BJ (cell line): ENCODE measurements around the gene CCL11. TPM values are rescaled to one million over a fixed set of nuclear protein-coding genes. Genes with fewer than 3 reads are reported as not detected.

Source experiments
- CTCF ChIA-PET: fragments of 350-600 bp; formaldehyde crosslinking; extraction: SDS; loops from one replicate; lab custom pipeline; 2021; ENCODE audit warnings: antibody characterized with exemption, inconsistent platforms; lab: Yijun Ruan, JAX
- POLR2A ChIA-PET: fragments of 300-600 bp; sonication (Branson Sonifier 250); formaldehyde crosslinking; extraction: SDS; loops from one replicate; lab custom pipeline; 2021; ENCODE audit warnings: antibody characterized with exemption; lab: Charles Lee
- DNase-seq: peaks from one replicate; pipeline ENCODE4 v3.0.0-alpha.2; 2011; ENCODE audit warnings: low read depth
- H3K27me3 ChIP-seq: 2 replicates; pipeline ENCODE4 v1.6.0; 2011; ENCODE audit warnings: low read length; ENCODE audit not compliant: control insufficient read depth, insufficient read depth
- H3K36me3 ChIP-seq: 2 replicates; pipeline ENCODE4 v1.5.1; 2011; ENCODE audit warnings: low read length; ENCODE audit not compliant: control insufficient read depth, insufficient read depth
- H3K4me3 ChIP-seq: 2 replicates; pipeline ENCODE4 v1.5.1; 2011; ENCODE audit warnings: low read depth, mild to moderate bottlenecking, control low read depth, low read length
- polyA plus RNA-seq: library from polyadenylated mRNA; depleted of rRNA; stranded (reverse); fragments of >200 nt; gene quantifications from 2 replicates; pipeline ENCODE4 v1.2.3, GENCODE V29; 2011
- TF ChIP-seq, protein P1 (sequence below): IDR thresholded peaks from 2 replicates; pipeline ENCODE4 v1.5.1; 2011; ENCODE audit warnings: low read depth, mild to moderate bottlenecking, control low read depth, inconsistent platforms, low read length, moderate library complexity; ENCODE audit not compliant: insufficient read depth

The CCL11 gene
- polyA plus RNA-seq, 1 experiment, result 0.55 TPM

DNA sequence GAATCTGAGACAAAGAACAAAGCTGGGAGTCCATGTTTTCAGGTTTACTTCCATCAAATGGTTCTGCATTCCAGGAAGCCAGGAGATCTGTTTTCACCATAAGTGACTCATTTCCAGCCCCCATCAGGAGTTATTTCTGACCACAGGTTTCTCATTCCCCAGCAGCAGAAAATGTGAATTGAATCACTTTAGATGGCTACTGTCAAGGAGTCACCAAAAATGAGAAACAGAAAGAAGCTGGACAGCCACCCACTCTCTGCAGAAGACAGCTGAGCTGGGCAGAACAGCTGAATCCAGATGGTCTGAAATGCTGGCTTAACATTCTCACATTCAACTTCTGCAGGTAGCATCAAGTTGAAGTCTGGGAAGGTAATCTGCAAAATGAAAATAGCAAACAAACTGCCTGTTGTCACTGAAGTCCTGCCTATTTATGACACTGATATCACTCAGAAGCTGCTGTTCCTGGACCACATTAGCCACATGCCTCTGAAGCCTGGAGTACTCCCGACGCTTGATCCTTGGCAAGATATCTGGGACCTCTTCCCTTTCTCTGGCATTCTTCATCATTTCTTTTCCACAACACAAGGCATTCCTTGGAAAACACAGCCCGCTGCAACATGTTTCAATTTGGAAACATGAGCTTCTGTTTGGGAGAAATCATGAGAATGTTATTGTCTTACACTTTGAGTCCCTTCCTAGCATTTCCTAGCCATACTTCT, 15.3 kb downstream of the CCL11 start:
- no peaks in the 10 kb centered on the region for H3K36me3 ChIP-seq
- TF ChIP-seq, protein P1, sequence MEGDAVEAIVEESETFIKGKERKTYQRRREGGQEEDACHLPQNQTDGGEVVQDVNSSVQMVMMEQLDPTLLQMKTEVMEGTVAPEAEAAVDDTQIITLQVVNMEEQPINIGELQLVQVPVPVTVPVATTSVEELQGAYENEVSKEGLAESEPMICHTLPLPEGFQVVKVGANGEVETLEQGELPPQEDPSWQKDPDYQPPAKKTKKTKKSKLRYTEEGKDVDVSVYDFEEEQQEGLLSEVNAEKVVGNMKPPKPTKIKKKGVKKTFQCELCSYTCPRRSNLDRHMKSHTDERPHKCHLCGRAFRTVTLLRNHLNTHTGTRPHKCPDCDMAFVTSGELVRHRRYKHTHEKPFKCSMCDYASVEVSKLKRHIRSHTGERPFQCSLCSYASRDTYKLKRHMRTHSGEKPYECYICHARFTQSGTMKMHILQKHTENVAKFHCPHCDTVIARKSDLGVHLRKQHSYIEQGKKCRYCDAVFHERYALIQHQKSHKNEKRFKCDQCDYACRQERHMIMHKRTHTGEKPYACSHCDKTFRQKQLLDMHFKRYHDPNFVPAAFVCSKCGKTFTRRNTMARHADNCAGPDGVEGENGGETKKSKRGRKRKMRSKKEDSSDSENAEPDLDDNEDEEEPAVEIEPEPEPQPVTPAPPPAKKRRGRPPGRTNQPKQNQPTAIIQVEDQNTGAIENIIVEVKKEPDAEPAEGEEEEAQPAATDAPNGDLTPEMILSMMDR, result no peak
- no peak overlapping the region for H3K4me3 ChIP-seq
- no peaks in the 10 kb centered on the region for H3K27me3 ChIP-seq
- ChIA-PET POLR2A (interaction anchor here (0.6 to 0.8 kb wide), 3 partner anchors 9 to 83 kb away, joined by 3 to 6 read pairs (median 3); partner anchors contain the start of gene CCL11), CTCF (interaction anchor here (0.6 to 13.6 kb wide), 8 partner anchors 17 to 108 kb away, joined by 3 to 176 read pairs (median 3); partner anchors contain the start of gene CCL1)
- no peak for DNase-seq

- Histone ChIP-seq H3K4me3 (no peak overlapping the region), H3K36me3 (no peaks in the 10 kb centered on the region), H3K27me3 (no peaks in the 10 kb centered on the region)
- DNase-seq, result no peak
- ChIA-PET CTCF (interaction anchor here (0.8 to 13.6 kb wide), 3 partner anchors 53 to 100 kb away, joined by 4 to 176 read pairs (median 39); partner anchors contain the start of gene CCL1), POLR2A (interaction anchor here (0.7 kb wide), 1 partner anchor 985 kb away, joined by 3 read pairs; no protein-coding TSS in a partner anchor)
- TF ChIP-seq, protein P1, result no peak
Measured at GRCh38 chr17:34301986-34302385, 16.4 kb downstream of the CCL11 start.

DNA sequence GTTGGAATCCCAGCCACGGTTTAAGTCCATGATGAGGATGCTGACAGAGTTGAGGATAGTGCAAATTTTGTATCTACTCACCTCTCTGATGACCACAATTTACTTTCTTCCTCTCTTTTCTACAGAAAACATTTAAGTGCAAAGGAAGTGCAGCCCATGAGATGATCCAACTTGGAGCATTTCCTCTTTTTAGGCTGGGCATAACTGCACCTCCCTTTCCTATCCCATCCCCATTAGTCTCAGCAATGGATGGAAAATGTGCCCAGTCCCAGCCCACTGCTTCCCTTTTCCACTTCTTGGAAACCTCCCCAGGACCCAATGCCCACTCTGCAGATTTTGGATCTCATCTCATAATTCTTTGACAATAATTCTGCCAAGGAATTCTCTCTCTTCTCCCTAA, 17.1 kb downstream of the CCL11 start:
- TF ChIP-seq, protein P1, result no peak
- Histone ChIP-seq H3K36me3 (no peaks in the 10 kb centered on the region), H3K4me3 (no peak overlapping the region), H3K27me3 (no peaks in the 10 kb centered on the region)
- POLR2A ChIA-PET, result interaction anchor here (0.7 kb wide), 1 partner anchor 985 kb away, joined by 3 read pairs; no protein-coding TSS in a partner anchor
- CTCF ChIA-PET, result interaction anchor here (4.2 to 13.6 kb wide), 3 partner anchors 58 to 100 kb away, joined by 39 to 176 read pairs (median 148); partner anchors contain the start of gene CCL1
- DNase-seq, result no peak

DNA sequence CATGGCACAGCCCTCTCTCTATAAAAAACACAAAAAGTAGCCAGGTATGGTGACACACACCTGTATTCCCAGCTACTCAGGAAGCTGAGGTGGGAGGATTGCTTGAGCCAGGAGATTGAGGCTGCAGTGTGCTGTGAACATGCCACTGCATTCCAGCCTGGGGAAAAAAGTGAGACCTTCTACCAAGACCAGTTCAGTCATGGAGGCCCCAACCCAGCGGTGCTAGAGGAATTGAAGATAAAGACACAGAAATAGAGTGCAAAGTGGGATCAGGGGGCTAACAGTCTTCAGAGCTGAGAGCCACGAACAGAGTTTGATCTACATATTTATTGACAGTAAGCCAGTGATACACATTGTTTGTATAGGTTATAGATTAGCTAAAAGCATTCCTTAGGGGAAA, 18.1 kb downstream of the CCL11 start:
- CTCF ChIA-PET, result interaction anchor here (12.1 to 13.6 kb wide), 2 partner anchors 58 to 101 kb away, joined by 148 to 176 read pairs; partner anchors contain the start of gene CCL1
- no peak for DNase-seq
- Histone ChIP-seq H3K36me3 (no peaks in the 10 kb centered on the region), H3K27me3 (no peaks in the 10 kb centered on the region), H3K4me3 (no peak overlapping the region)
- TF ChIP-seq, protein P1, result no peak
- POLR2A ChIA-PET, result no interaction called here

GRCh38 chr17:34305061-34305460, 19.5 kb downstream of the CCL11 start:
- CTCF ChIA-PET, result interaction anchor here (1.0 to 13.6 kb wide), 7 partner anchors 33 to 134 kb away, joined by 3 to 176 read pairs (median 4); partner anchors contain the start of genes CCL1 and CCL13
- H3K27me3 ChIP-seq, result no peaks in the 10 kb centered on the region
- POLR2A ChIA-PET, result no interaction called here
- DNase-seq, result no peak
- TF ChIP-seq, protein P1, result no peak
- no peak overlapping the region for H3K4me3 ChIP-seq
- no peaks in the 10 kb centered on the region for H3K36me3 ChIP-seq
